Endothelial cell of umbilical vein (primary cell): Measurements from ENCODE around the gene FHOD1. TPM values are rescaled to one million over a fixed set of nuclear protein-coding genes. Genes with fewer than 3 reads are reported as not detected.

Source experiments
- BruUV-seq: library from RNA; stranded (reverse); fragments of 400-500 nt; replicated peaks from 2 replicates; lab custom pipeline; 2021; lab: Mats Ljungman, UMichigan
- CTCF ChIA-PET: fragments of 300-600, 350-600 bp; sonication (Branson Sonifier 250); formaldehyde crosslinking; loops from one replicate; lab custom pipeline; 2021; ENCODE audit warnings: antibody characterized with exemption, inconsistent platforms; lab: Charles Lee
- POLR2A ChIA-PET: fragments of 300-600, 350-600 bp; sonication (Branson Sonifier 250); formaldehyde crosslinking; loops from one replicate; lab custom pipeline; 2021; ENCODE audit warnings: antibody characterized with exemption, inconsistent platforms; lab: Charles Lee
- DNase-seq: peaks from one replicate; pipeline ENCODE4 v3.0.0-alpha.2; 2011; ENCODE audit warnings: low read depth, low spot score
- FAIRE-seq: peaks from 2 replicates; lab custom pipeline; 2011; peaks lifted over from hg19 to GRCh38; lab: Jason Lieb, UNC
- H2AFZ ChIP-seq: 2 replicates; pipeline ENCODE4 v1.6.0; 2012; ENCODE audit warnings: low read depth, low read length, control low read depth, inconsistent platforms
- H3K27ac ChIP-seq: 2 replicates; pipeline ENCODE4 v1.5.1; 2011; ENCODE audit warnings: low read depth, mild to moderate bottlenecking, control low read depth, low read length, moderate library complexity; ENCODE audit not compliant: insufficient read depth
- H3K27me3 ChIP-seq, 2 experiments: 2 replicates each; pipeline versions ENCODE4 v1.6.0 to v1.6.1; 2011; ENCODE audit warnings: low read length in 2 of 2, mixed read lengths in 1 of 2; ENCODE audit not compliant: control insufficient read depth in 2 of 2, insufficient read depth in 2 of 2
- H3K36me3 ChIP-seq, 2 experiments: 2 replicates in 1 of 2; 3 replicates in 1 of 2; pipeline ENCODE4 v1.5.1; 2011; ENCODE audit warnings: low read length in 2 of 2, mild to moderate bottlenecking in 1 of 2, moderate library complexity in 1 of 2; ENCODE audit not compliant: control insufficient read depth in 2 of 2, insufficient read depth in 2 of 2; ENCODE audit errors: extremely low read depth in 1 of 2
- H3K4me1 ChIP-seq: 3 replicates; pipeline ENCODE4 v1.5.1; 2011; ENCODE audit warnings: mild to moderate bottlenecking, low read length; ENCODE audit not compliant: control insufficient read depth, insufficient read depth; ENCODE audit errors: extremely low read depth
- H3K4me2 ChIP-seq: 2 replicates; pipeline ENCODE4 v1.6.1; 2011; ENCODE audit warnings: low read length, control low read depth, mixed read lengths; ENCODE audit not compliant: insufficient read depth
- H3K4me3 ChIP-seq, 3 experiments: fragments of 200-600 bp in 1 of 3; sonication (generic), shearing (Covaris generic) in 1 of 3; replicated peaks in 1 of 3; 2 replicates each; pipeline ENCODE4 v1.5.1; 2011 to 2016; ENCODE audit warnings: control low read depth in 3 of 3, low read length in 3 of 3, mild to moderate bottlenecking in 2 of 3, inconsistent platforms in 1 of 3, low read depth in 1 of 3, moderate library complexity in 1 of 3; ENCODE audit not compliant: insufficient read depth in 1 of 3
- H3K79me2 ChIP-seq: 2 replicates; pipeline ENCODE4 v1.6.0; 2012; ENCODE audit warnings: low read length, inconsistent platforms; ENCODE audit not compliant: control insufficient read depth, insufficient read depth
- H3K9ac ChIP-seq: replicated peaks from 2 replicates; pipeline ENCODE3; 2011; ENCODE audit warnings: low read length, control low read depth; ENCODE audit not compliant: insufficient read depth; ENCODE audit errors: extremely low read depth
- H3K9me1 ChIP-seq: replicated peaks from 3 replicates; pipeline ENCODE4 v1.6.0; 2011; ENCODE audit warnings: mild to moderate bottlenecking, low read length; ENCODE audit not compliant: control insufficient read depth, insufficient read depth; ENCODE audit errors: extremely low read depth
- H3K9me3 ChIP-seq: replicated peaks from 2 replicates; pipeline ENCODE4 v1.5.1; 2012; ENCODE audit warnings: low read length, inconsistent platforms; ENCODE audit not compliant: control insufficient read depth, insufficient read depth
- H4K20me1 ChIP-seq: replicated peaks from 2 replicates; pipeline ENCODE3; 2011; ENCODE audit warnings: mild to moderate bottlenecking, low read length; ENCODE audit not compliant: control insufficient read depth, insufficient read depth; ENCODE audit errors: extremely low read depth
- CTCF ChIP-seq, 2 donors: IDR thresholded peaks; 1 replicate in 1 of 2; 2 replicates in 1 of 2; pipeline ENCODE4 v1.5.1; 2011; ENCODE audit warnings: low read length in 2 of 2, mild to moderate bottlenecking in 2 of 2, moderate library complexity in 2 of 2, control low read depth in 1 of 2, inconsistent platforms in 1 of 2, low read depth in 1 of 2; ENCODE audit not compliant: insufficient read depth in 1 of 2; ENCODE audit errors: extremely low read depth in 1 of 2
- EZH2 ChIP-seq: IDR thresholded peaks from 2 replicates; pipeline ENCODE4 v1.6.1; 2012; ENCODE audit warnings: borderline replicate concordance, low read depth, mild to moderate bottlenecking, moderate library complexity, low read length, inconsistent platforms; ENCODE audit not compliant: severe bottlenecking
- FOS ChIP-seq: IDR thresholded peaks from 2 replicates; pipeline ENCODE4 v1.6.1; 2011; ENCODE audit warnings: mild to moderate bottlenecking, low read length, moderate library complexity, borderline replicate concordance; ENCODE audit not compliant: insufficient read depth
- GATA2 ChIP-seq: IDR thresholded peaks from 2 replicates; pipeline ENCODE4 v1.7.0; 2011; ENCODE audit warnings: low read depth, mild to moderate bottlenecking, moderate library complexity, mixed read lengths, low read length; ENCODE audit not compliant: insufficient read length, insufficient read depth
- JUN ChIP-seq: IDR thresholded peaks from 2 replicates; pipeline ENCODE4 v1.6.1; 2011; ENCODE audit warnings: borderline replicate concordance, low read depth; ENCODE audit not compliant: insufficient read length, insufficient read depth
- MAX ChIP-seq: IDR thresholded peaks from 2 replicates; pipeline ENCODE4 v1.6.1; 2011; ENCODE audit not compliant: insufficient read depth, insufficient read length
- MYC ChIP-seq: IDR thresholded peaks from one replicate; pipeline ENCODE4 v1.6.1; 2011; ENCODE audit warnings: mild to moderate bottlenecking, low read depth, low read length
- POLR2A ChIP-seq: IDR thresholded peaks from 2 replicates; pipeline ENCODE4 v1.6.1; 2012; ENCODE audit warnings: low read depth, mild to moderate bottlenecking, control low read depth, low read length
- POLR2AphosphoS5 ChIP-seq: IDR thresholded peaks from 2 replicates; pipeline ENCODE4 v1.6.1; 2012; ENCODE audit warnings: low read depth, mild to moderate bottlenecking, control low read depth, low read length, moderate library complexity; ENCODE audit not compliant: insufficient read depth
- dilution Hi-C: fragments of 300-500 bp; cut with MboI; formaldehyde crosslinking; loops from one replicate; pipeline ENCODE4 v1.15.0; 2019; ENCODE audit warnings: low sequenced_read_pairs; ENCODE audit not compliant: extremely low pct_ligation_motif_present
- intact Hi-C: fragments of 100-400 bp; cut with micrococcal nuclease; formaldehyde crosslinking; loops from one replicate; pipeline ENCODE4 v1.10.0; 2022
- polyA plus RNA-seq, 4 experiments: library from polyadenylated mRNA; depleted of rRNA in 3 of 4; stranded (reverse) in 3 of 4; unstranded in 1 of 4; fragments of >200 nt; gene quantifications; 2 replicates each; pipeline versions ENCODE4 v1.2.1 to v1.2.3, GENCODE V29; 2011 to 2012; ENCODE audit warnings: missing spikeins in 1 of 4
- total RNA-seq: library from RNA; stranded (reverse); gene quantifications from 2 replicates; pipeline ENCODE4 v1.2.3, GENCODE V29; 2021

The FHOD1 gene
- total and polyA plus RNA-seq, 2 donors (not counting 3 experiments of a cell fraction or from before 2014, with no cell fraction given): 63.6 to 124 TPM

GRCh38 chr16:67206129-67206837, 41.0 kb downstream of the FHOD1 start:
- ChIA-PET POLR2A (no interaction called here), CTCF (interaction anchor here (0.9 kb wide), 1 partner anchor 8 kb away, joined by 3 read pairs; no protein-coding TSS in a partner anchor)
- no peak overlapping the region for H3K27ac ChIP-seq
- H3K4me3 ChIP-seq: no peak overlapping the region
- H3K9me1 ChIP-seq: no peaks in the 10 kb centered on the region
- H3K9me3 ChIP-seq: no peaks in the 10 kb centered on the region
- H2AFZ ChIP-seq: no peak overlapping the region
- BruUV-seq: no TSS peak
- DNase-seq (no peak), FAIRE-seq (no peak)
- H3K27me3 ChIP-seq: no peaks in the 10 kb centered on the region
- H3K4me2 ChIP-seq: no peak overlapping the region
- intact Hi-C loops: no loop called here
- H3K36me3 ChIP-seq: peaks cover 0 to 26% of the 10 kb centered on the region in 2 experiments
- no peak for TF ChIP-seq MYC
- TF ChIP-seq JUN: no peak
- TF ChIP-seq POLR2A: no peak
- TF ChIP-seq MAX: no peak
- TF ChIP-seq EZH2: no peak
- no peak for TF ChIP-seq FOS
- no peak for TF ChIP-seq GATA2
- no peak for TF ChIP-seq POLR2AphosphoS5
- no peak for TF ChIP-seq CTCF (IDR thresholded peaks at IDR 0.05; ENCODE audit: extremely low read depth in 1 of 2, insufficient read depth in 1 of 2, low read depth in 1 of 2, low read length in 2 of 2)
- H3K79me2 ChIP-seq: no peaks in the 10 kb centered on the region
- H3K4me1 ChIP-seq: no peaks in the 10 kb centered on the region
- no peak overlapping the region for H3K9ac ChIP-seq
- dilution Hi-C loops: no loop called here
- H4K20me1 ChIP-seq: no peaks in the 10 kb centered on the region
